Immature natural killer cell (primary cell): Measurements from ENCODE around the gene B3GALNT1. TPM values are rescaled to one million over a fixed set of nuclear protein-coding genes. Genes with fewer than 3 reads are reported as not detected.
A peak's percentile ranks its signal among the peaks of the same experiment; 100 is the strongest.

Experiments used
- DNase-seq, 3 donors: peaks; one replicate each; pipeline ENCODE4 v3.0.0; 2022; ENCODE audit warnings: mixed read lengths in 1 of 3
- H3K27ac Mint-ChIP-seq, 6 donors: one replicate each; pipeline ENCODE4 v1.8.0; 2020; ENCODE audit warnings: mixed read lengths in 6 of 6, mild to moderate bottlenecking in 5 of 6, inconsistent platforms in 4 of 6, moderate library complexity in 3 of 6
- H3K27me3 Mint-ChIP-seq, 3 donors: one replicate each; pipeline ENCODE4 v1.8.0; 2020 to 2021; ENCODE audit warnings: low read depth in 3 of 3, mild to moderate bottlenecking in 3 of 3, mixed read lengths in 3 of 3, moderate library complexity in 3 of 3, inconsistent platforms in 1 of 3
- H3K36me3 Mint-ChIP-seq, 3 donors: one replicate each; pipeline ENCODE4 v1.8.0; 2020; ENCODE audit warnings: mixed read lengths in 3 of 3, inconsistent platforms in 2 of 3, mild to moderate bottlenecking in 2 of 3
- H3K4me1 Mint-ChIP-seq, 2 donors: one replicate each; pipeline ENCODE4 v1.8.0; 2020; ENCODE audit warnings: inconsistent platforms in 2 of 2, mild to moderate bottlenecking in 2 of 2, mixed read lengths in 2 of 2, moderate library complexity in 1 of 2
- H3K4me3 Mint-ChIP-seq, 5 donors: one replicate each; pipeline ENCODE4 v1.8.0; 2020; ENCODE audit warnings: mild to moderate bottlenecking in 5 of 5, mixed read lengths in 5 of 5, inconsistent platforms in 3 of 5, moderate library complexity in 3 of 5
- H3K9me3 Mint-ChIP-seq, 6 donors: one replicate each; pipeline ENCODE4 v1.8.0; 2020; ENCODE audit warnings: mild to moderate bottlenecking in 6 of 6, mixed read lengths in 6 of 6, inconsistent platforms in 4 of 6, moderate library complexity in 3 of 6
- polyA plus RNA-seq, 3 donors: library from polyadenylated mRNA; unstranded; fragments of 300-500 nt; fragmentation: Illumina TruSeq; gene quantifications; one replicate each; pipeline ENCODE4 v1.2.3, GENCODE V29; 2021

The B3GALNT1 gene, protein sequence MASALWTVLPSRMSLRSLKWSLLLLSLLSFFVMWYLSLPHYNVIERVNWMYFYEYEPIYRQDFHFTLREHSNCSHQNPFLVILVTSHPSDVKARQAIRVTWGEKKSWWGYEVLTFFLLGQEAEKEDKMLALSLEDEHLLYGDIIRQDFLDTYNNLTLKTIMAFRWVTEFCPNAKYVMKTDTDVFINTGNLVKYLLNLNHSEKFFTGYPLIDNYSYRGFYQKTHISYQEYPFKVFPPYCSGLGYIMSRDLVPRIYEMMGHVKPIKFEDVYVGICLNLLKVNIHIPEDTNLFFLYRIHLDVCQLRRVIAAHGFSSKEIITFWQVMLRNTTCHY
- polyA plus RNA-seq: 1 to 10 TPM; 2.3 to 8.4 (median 6.2) TPM

DNA sequence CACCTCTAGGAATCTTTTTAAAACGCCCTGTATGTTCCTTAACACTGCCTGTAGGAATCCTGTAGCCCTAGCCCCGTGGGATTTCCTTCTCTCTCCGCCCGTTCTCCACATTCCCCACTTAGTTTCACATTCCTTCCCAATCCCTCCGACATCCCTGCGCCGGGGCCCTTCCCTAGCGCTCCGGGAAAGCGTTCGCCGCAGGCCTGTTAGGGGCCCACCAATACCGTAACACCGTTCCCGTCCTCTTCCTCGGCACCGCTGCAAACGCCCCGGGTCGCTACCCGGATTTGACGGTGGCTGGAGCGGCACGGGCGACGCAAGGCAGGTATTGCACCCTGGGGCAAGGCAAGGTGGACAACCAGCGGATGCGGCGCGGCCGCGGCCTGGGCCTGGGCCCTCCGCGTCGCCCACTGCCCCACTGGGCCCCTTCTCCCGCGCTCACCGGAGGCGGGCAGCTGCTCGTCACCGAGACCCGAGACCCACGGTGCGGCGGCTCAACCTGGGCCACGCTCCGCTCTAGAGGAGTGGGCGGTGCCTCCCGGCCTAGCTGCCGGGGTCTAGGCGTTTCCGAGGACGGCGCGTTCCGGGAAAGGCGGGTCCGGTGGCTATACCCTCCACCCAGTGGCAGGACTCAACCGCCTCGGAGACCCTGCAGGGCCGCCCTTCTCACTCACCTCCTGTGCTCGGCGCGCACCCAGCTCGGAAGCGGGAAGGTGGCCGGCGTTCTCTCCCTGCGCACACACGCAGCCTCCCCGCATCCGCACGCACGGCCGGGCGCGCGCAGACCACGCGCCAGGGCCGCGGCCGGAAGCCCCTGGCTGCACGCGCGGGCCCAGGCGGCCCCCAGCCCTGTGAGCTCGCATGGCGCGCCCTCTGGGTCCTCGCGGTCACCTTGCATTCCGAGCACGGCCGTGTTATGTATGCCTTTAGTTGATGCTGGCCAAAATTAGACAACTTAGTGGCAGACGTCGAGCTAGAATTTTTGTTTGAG is at the start of gene B3GALNT1:
Gene B3GALNT1 (minus strand): TSS at position 789 of the 991 bp plus-strand sequence. CDS start 18,595 bp downstream, outside the sequence.
- H3K27me3 Mint-ChIP-seq: peaks cover 3 to 9% (median 5%) of the 10 kb centered on the region in 3 donors
- H3K36me3 Mint-ChIP-seq: no peaks in the 10 kb centered on the region
- peak; percentile 39 to 53 (median 44) for DNase-seq
- peak within 1 kb of the TSS; percentile 81 to 90 (median 85) for H3K4me3 Mint-ChIP-seq
- H3K4me1 Mint-ChIP-seq: peaks cover 11 to 17% of the 10 kb centered on the region in 2 donors
- peak within 1 kb of the TSS in 5 of 6 donors; percentile 5 to 65 (median 29) for H3K27ac Mint-ChIP-seq
- H3K9me3 Mint-ChIP-seq: no peaks in the 10 kb centered on the region

DNA sequence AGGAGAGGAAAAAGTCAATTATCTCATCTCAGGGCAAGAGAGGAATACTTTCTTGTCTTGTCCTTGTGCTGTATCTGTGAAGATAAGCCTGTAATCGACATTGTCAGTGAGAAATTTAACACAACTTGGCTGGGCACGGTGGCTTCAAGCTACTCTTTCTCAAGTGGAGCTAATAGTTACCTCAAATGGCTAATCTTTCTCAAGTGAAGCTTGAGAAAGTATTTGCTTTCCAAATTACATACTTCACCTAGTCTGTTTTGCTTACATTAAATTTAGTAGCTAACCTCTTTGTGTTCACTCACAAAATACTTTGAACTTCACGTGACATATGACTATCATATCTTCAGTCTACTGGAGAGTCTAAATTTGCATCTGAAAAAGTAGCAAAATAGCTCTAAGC is 48.3 kb upstream of the B3GALNT1 start:
- Mint-ChIP-seq H3K27me3 (peaks cover 0 to 8% (median 4%) of the 10 kb centered on the region in 3 donors), H3K27ac (no peak overlapping the region), H3K4me1 (no peaks in the 10 kb centered on the region), H3K9me3 (no peaks in the 10 kb centered on the region), H3K4me3 (no peak overlapping the region), H3K36me3 (no peaks in the 10 kb centered on the region)
- DNase-seq: no peak

DNA sequence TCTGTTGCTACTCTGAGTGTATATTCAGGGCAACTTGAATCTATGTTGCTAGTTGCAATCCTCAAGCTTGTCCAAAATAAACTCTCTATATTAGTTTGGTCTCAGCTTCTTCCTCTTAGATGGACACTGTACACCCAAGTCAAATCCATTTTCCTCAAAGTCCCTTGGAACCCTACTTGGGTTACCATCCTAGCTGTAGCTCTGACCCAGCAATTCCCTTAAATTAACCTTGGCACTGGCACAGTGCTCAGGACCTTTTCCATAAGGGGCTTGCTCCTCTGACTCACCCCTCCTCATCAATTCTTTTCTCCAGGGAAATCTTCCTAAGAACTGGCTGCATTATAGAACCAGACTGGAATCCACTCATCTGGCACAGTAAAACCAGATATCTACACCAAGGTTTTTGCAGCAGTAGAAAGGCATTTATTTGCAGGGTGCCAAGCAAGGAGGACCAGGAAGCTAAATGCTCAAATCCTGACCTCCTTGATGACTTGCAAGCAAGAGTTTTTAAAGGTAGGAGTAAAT is 44.9 kb upstream of the B3GALNT1 start:
- Mint-ChIP-seq H3K4me3 (no peak overlapping the region), H3K9me3 (no peaks in the 10 kb centered on the region), H3K27ac (no peak overlapping the region), H3K27me3 (peaks cover 0 to 5% (median 2%) of the 10 kb centered on the region in 3 donors), H3K36me3 (no peaks in the 10 kb centered on the region), H3K4me1 (no peaks in the 10 kb centered on the region)
- DNase-seq: no peak

DNA sequence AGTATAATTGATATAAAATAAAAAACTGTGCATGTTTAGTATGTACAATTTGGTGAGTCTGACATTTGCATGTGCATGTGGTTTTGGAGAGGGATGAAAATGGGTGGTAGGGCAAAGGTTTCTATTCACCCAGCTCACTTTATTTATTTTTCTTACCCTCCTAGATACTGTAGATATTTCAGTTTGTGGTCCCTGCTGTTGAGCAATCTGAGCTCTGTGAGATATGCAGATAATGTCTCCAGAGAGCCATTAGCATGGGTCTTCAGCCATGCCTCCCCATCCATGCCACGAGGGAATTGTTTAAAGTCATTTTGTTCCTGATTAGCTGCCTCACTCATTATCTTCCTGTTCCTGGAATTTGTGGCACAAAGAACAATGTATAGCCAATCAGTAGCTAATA is 44.4 kb upstream of the B3GALNT1 start:
- H3K36me3 Mint-ChIP-seq: no peaks in the 10 kb centered on the region
- peaks cover 0 to 3% (median 0%) of the 10 kb centered on the region in 6 donors for H3K9me3 Mint-ChIP-seq
- DNase-seq: no peak
- H3K27ac Mint-ChIP-seq: no peak overlapping the region
- H3K4me3 Mint-ChIP-seq: no peak overlapping the region
- peaks cover 0 to 5% (median 2%) of the 10 kb centered on the region in 3 donors for H3K27me3 Mint-ChIP-seq
- H3K4me1 Mint-ChIP-seq: no peaks in the 10 kb centered on the region

DNA sequence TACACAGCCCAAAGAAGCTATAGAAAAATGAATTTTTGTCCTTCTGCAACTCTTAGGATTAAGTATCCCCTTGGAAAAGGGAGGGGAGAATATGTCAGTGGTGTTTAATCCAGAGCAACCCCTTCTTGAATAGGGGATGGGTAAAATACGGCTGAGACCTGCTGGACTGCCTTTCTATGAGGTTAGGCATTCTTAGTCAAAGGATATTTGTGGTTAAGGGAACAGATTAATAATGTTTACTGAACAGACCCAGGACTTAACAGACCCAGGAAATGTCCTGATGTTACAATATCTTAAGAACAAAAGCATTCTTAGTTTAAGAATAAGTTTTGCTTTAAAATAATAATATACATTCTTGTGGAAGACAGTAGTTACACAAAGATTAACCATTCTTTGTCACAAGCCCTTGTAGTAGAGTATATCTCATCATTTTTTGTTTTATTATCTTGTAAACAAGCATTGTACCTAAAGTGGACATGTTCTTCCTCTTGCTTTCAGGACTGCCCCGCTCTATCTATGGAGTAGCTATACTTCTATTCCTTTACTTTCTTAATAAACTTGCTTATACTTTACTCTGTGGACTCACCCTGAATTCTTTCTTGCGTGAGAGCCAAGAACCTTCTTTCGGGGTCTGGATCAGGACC is 43.8 kb upstream of the B3GALNT1 start:
- Mint-ChIP-seq H3K4me3 (no peak overlapping the region), H3K4me1 (no peaks in the 10 kb centered on the region), H3K27ac (no peak overlapping the region), H3K27me3 (peaks cover 0 to 3% (median 2%) of the 10 kb centered on the region in 3 donors), H3K9me3 (peaks cover 0 to 3% (median 0%) of the 10 kb centered on the region in 6 donors), H3K36me3 (no peaks in the 10 kb centered on the region)
- DNase-seq: no peak

DNA sequence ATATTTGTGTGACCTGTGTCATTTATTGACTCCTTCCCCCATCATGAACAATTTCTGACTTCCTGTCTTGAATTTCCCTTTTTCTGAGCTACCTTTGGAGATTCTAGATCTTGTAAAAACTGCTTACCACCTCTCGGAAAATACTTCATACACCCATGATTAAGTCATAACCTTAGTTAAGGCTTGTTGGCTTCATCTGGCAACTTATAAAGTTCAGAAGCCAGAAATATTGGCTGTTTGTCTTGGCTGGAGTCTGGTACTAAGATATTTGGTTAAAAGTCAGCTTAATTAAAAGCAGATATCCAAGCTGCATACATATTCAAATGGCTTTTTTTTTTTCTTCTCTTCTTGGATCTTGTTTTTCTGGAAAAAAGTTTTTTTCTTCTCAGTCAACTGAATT is 37.3 kb upstream of the B3GALNT1 start:
- no peak overlapping the region for H3K4me3 Mint-ChIP-seq
- peaks cover 0 to 3% (median 0%) of the 10 kb centered on the region in 6 donors for H3K9me3 Mint-ChIP-seq
- H3K4me1 Mint-ChIP-seq: no peaks in the 10 kb centered on the region
- no peak for DNase-seq
- no peaks in the 10 kb centered on the region for H3K36me3 Mint-ChIP-seq
- peaks cover 0 to 9% (median 6%) of the 10 kb centered on the region in 3 donors for H3K27me3 Mint-ChIP-seq
- no peak overlapping the region for H3K27ac Mint-ChIP-seq

DNA sequence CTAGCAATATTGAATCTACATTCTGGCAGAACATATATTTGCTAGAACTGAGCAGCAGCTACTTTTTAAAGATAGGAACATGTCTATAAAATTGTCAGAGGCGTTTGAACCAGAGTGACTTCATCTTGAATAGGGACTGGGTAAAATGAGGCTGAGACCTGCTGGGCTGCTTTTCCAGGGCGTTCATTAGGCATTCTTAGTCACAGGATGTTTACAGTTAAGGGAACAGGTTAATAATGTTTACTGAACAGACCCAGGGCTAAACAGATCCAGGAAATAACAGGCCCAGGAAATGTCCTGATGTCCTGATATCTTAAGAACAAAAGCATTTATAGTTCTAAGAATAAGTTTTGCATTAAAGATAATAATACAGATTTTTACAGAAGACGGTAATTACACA is 34.5 kb upstream of the B3GALNT1 start:
- H3K27me3 Mint-ChIP-seq: peaks cover 0 to 9% (median 6%) of the 10 kb centered on the region in 3 donors
- peaks cover 0 to under 1% (median 0%) of the 10 kb centered on the region in 6 donors for H3K9me3 Mint-ChIP-seq
- H3K36me3 Mint-ChIP-seq: no peaks in the 10 kb centered on the region

DNA sequence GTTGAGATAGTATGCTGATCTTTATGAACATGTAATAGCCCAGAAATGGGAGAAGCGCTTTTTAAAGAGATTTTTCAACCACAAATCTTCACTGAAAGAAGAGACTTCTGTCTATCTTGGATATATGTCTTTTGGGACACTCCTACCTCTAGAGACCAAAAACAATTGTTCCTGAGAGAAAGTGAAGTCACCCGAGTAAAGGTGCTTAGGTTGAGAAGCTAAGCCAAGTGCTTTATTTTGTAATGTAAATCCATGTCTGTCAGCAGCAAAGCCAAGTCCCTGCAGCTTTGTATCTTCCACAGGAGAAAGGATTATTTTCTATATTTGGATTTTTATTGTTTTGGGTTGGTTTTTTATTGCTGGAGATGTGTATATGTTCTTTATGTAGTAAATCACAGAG is 32.1 kb upstream of the B3GALNT1 start:
- no peak for DNase-seq
- Mint-ChIP-seq H3K36me3 (no peaks in the 10 kb centered on the region), H3K9me3 (no peaks in the 10 kb centered on the region), H3K27ac (no peak overlapping the region), H3K27me3 (peaks cover 0 to 9% (median 6%) of the 10 kb centered on the region in 3 donors), H3K4me3 (no peak overlapping the region), H3K4me1 (no peaks in the 10 kb centered on the region)

More for the DNA sequence above, 34.5 kb upstream of the B3GALNT1 start:
- Mint-ChIP-seq H3K4me3 (no peak overlapping the region), H3K4me1 (no peaks in the 10 kb centered on the region), H3K27ac (no peak overlapping the region)
- no peak for DNase-seq

DNA sequence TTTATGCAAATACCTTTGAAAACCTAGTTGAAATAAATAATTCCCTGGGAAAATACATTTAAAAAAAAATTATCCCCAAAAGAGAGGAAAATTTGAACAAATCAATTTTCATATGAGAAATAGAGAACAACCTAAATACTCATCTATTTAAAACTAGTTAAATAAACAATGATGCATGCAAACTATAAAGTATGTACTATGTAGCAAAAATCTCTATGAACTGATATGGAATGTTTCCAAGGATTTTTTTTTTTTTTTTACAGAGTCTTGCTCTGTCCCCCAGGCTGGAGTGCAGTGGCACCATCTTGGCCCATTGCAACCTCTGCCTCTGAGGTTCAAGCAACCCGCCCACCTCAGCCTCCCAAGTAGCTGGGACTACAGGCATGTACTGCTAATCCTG is 27.2 kb upstream of the B3GALNT1 start:
- DNase-seq: no peak
- Mint-ChIP-seq H3K27ac (no peak overlapping the region), H3K36me3 (no peaks in the 10 kb centered on the region), H3K4me1 (no peaks in the 10 kb centered on the region), H3K27me3 (peaks cover 1 to 3% (median 2%) of the 10 kb centered on the region in 3 donors), H3K9me3 (no peaks in the 10 kb centered on the region), H3K4me3 (no peak overlapping the region)

DNA sequence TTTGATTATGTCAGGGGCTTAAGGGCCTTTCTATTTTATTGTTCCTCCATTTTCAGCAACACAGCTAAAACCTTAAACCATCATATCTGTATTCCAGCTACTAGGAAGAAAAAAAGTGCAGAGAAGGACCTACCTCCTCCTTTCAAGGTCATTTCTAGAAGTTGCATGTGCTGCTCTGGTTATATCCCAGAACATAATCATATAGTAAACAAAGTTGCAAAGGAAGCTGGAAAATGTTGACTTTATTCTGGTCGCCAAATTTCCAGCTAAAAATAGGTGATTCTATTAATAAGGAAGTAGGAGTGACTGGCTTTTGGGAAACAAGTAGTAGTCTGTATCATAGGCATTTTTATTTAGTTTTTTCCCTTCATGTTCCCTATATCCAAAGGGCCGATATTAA is 21.3 kb upstream of the B3GALNT1 start:
- peaks cover 4 to 13% (median 12%) of the 10 kb centered on the region in 3 donors for H3K27me3 Mint-ChIP-seq
- H3K9me3 Mint-ChIP-seq: peaks cover 11 to 25% (median 13%) of the 10 kb centered on the region in 6 donors
- H3K4me3 Mint-ChIP-seq: no peak overlapping the region
- H3K27ac Mint-ChIP-seq: no peak overlapping the region
- DNase-seq: no peak
- H3K4me1 Mint-ChIP-seq: no peaks in the 10 kb centered on the region
- no peaks in the 10 kb centered on the region for H3K36me3 Mint-ChIP-seq

DNA sequence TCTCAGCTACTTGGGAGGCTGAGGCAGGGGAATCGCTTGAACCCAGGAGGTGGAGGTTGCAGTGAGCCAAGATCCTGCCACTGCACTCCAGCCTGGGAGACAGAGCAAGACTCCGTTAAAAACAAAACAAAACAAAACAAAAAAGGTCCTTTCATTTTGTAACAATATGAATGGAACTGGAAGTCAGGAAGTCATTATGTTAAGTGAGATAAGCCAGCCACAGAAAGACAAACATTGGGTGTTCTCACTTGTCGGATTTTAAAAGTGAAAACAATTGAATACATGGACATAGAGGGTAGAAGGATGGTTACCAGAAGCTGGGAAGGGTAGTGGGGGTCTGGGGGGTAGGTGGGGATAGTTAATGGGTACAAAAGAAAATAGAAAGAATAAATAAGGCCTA is 12.5 kb upstream of the B3GALNT1 start:
- no peak for DNase-seq
- Mint-ChIP-seq H3K4me1 (no peaks in the 10 kb centered on the region), H3K27ac (no peak overlapping the region), H3K27me3 (peaks cover 3 to 15% (median 7%) of the 10 kb centered on the region in 3 donors), H3K36me3 (peaks cover 0 to 19% (median 0%) of the 10 kb centered on the region in 3 donors), H3K4me3 (no peak overlapping the region), H3K9me3 (peaks cover 16 to 34% (median 23%) of the 10 kb centered on the region in 6 donors)

DNA sequence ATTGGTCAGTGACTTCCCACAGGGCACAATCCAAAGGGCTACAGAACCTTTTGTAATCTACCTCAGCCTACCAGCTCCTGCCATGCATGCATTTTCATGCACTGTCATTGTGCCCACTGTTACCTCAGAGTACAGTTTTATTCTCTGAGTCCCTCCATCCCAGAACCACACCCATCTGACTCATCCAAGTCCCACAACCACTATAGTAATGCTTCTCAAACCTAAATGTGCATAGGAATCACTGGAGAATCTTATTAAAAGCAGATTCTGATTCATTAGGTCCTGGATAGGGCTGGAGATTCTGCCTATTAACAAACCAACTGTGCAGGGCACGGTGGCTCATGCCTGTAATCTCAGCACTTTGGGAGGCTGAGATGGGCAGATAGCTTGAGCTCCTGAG is 3.7 kb upstream of the B3GALNT1 start:
- H3K4me1 Mint-ChIP-seq: peaks cover 11 to 17% of the 10 kb centered on the region in 2 donors
- H3K36me3 Mint-ChIP-seq: no peaks in the 10 kb centered on the region
- no peaks in the 10 kb centered on the region for H3K9me3 Mint-ChIP-seq
- no peak overlapping the region for H3K4me3 Mint-ChIP-seq
- no peak for DNase-seq
- peaks cover 7 to 15% (median 11%) of the 10 kb centered on the region in 3 donors for H3K27me3 Mint-ChIP-seq
- no peak overlapping the region for H3K27ac Mint-ChIP-seq

DNA sequence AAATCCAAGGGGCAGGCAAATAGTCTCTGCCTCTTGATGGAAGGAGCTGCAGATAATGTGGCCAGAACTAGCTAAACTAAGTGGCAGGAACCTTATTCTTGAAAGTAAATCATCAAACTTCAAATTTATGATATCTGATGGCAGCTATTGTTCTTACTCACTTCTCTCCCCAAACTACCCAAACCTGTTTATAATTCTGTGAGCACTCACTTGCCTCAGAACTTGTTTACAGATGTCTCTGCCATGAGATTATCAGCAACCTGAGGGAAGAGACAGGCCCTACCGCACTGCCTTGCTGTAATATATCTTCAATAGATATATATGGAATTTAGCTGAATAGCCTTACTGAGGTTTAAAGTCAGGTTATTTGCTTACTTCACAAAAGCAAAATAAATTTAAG is 2.2 kb upstream of the B3GALNT1 start:
- H3K4me3 Mint-ChIP-seq: no peak overlapping the region
- H3K4me1 Mint-ChIP-seq: peaks cover 11 to 17% of the 10 kb centered on the region in 2 donors
- H3K27me3 Mint-ChIP-seq: peaks cover 7 to 15% (median 9%) of the 10 kb centered on the region in 3 donors
- no peaks in the 10 kb centered on the region for H3K36me3 Mint-ChIP-seq
- no peaks in the 10 kb centered on the region for H3K9me3 Mint-ChIP-seq
- no peak for DNase-seq
- H3K27ac Mint-ChIP-seq: no peak overlapping the region
